Measurements from ENCODE around the gene ZNF205.
"Not testable (repeated sequence)": the region's sequence is repeated elsewhere in the genome, so short reads cannot be mapped to it uniquely, and the experiment has no call there.

The ZNF205 gene

DNA sequence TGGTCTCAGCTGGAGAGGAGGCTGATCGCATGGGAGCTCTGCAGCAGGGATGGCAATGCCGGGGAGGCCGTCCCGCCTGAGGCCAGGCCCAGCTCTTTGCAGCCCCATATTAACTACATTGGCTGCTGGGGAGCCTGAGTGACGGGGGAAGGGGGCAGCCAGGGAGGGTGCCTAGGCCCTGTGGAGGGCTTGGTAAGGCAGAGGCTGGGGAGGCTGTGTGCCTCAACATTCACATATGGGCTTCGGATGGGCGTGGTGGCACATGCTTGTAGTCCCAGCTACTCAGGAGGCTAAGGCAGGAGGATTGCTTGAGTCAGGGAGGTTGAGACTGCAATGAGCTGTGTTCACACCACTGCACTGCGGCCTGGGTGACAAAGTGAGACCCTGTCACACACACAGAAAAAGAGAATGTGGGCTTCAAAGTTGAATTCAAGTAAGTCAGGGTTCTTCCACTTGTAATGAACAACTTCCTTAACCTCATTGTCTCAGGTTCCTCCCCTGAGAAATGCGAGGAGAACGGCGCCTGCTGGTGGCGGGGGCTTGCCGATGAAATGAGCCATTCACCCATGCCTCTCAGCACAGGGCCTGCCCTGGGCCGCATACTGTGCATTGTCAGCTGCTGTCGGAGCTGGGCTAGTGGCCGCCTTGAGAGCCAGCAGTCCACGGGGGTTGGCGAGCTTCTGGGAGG lies 39.7 kb upstream of the ZNF205 start:
- H3K36me3 ChIP-seq (ENCODE audit: insufficient read depth, low read length); H3K4me2 ChIP-seq (ENCODE audit: low read length); H3K4me1 ChIP-seq (ENCODE audit: control insufficient read depth, insufficient read depth, low read length): not testable (repeated sequence)

DNA sequence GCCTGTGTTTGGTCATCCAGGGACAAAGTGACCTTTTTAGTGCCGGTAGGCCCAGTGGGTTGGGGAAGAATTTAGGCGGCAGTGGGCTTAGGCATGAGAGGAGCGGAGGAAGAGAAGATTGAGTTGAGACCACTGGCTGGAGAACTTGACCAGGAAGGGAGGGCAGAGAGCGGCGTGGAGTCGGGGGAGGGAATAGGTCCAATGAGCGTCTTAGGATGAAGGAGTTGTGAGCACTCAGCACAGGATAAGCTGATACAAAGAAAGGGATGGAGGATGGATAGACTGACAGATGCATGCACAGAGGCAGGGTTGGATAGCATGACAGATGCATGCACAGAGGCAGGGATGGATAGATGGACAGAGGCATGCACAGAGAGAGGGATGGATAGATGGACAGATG lies 38.9 kb upstream of the ZNF205 start:
- H3K4me1 ChIP-seq (ENCODE audit: control insufficient read depth, insufficient read depth, low read length): no peaks in the 10 kb centered on the region
- no peak overlapping the region for H3K4me3 ChIP-seq (ENCODE audit: low read length)
- H3K4me2 ChIP-seq (ENCODE audit: low read length): no peak overlapping the region
- H3K36me3 ChIP-seq (ENCODE audit: insufficient read depth, low read length): no peaks in the 10 kb centered on the region
- no peaks in the 10 kb centered on the region for H3K9me3 ChIP-seq (replicated peaks; ENCODE audit: low read length)
- H3K9ac ChIP-seq (ENCODE audit: low read depth, low read length): no peak overlapping the region
- H3K27me3 ChIP-seq (ENCODE audit: control insufficient read depth, insufficient read depth, low read length): peaks cover 41% of the 10 kb centered on the region

More for the DNA sequence above, 39.7 kb upstream of the ZNF205 start:
- not testable (repeated sequence) for H3K4me3 ChIP-seq (ENCODE audit: low read length); H3K9ac ChIP-seq (ENCODE audit: low read depth, low read length); H3K9me3 ChIP-seq (replicated peaks; ENCODE audit: low read length)
- H3K27me3 ChIP-seq (ENCODE audit: control insufficient read depth, insufficient read depth, low read length): peaks cover 40% of the 10 kb centered on the region

DNA sequence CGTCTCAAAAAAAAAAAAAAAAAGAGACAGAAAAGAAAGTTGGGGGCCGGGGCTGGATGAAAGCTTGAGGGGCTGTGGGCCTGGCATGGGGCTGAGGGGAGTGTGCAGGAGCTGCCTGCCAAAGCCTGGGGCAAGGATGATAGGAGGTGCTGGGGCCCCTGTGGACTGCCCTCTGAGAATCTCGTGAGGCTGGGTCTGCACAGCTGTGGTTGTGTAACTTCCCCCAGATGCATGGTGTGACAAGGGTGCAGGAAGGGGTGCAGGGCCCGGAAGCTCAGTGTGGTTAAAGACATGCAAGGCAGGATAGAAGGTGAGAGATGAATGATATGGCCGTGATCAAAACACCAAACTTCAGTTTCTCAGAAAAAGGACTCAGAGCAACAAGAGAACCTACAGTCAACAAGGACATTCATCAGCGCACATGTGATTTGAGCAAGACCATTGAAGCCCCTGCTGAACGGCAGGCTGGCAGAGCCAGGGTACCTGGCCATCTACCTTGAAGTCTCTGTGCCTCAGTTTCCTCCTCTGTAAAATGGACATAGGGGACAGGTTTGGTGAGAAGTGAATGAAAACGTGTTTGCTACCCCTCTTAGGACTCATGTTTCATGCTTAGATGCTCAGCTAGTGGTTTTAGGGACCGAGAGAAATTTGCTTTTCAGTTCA lies 37.4 kb upstream of the ZNF205 start:
- H3K4me3 ChIP-seq (ENCODE audit: low read length): no peak overlapping the region
- peaks cover 53% of the 10 kb centered on the region for H3K27me3 ChIP-seq (ENCODE audit: control insufficient read depth, insufficient read depth, low read length)
- no peaks in the 10 kb centered on the region for H3K9me3 ChIP-seq (replicated peaks; ENCODE audit: low read length)
- no peaks in the 10 kb centered on the region for H3K4me1 ChIP-seq (ENCODE audit: control insufficient read depth, insufficient read depth, low read length)
- no peaks in the 10 kb centered on the region for H3K36me3 ChIP-seq (ENCODE audit: insufficient read depth, low read length)
- no peak overlapping the region for H3K4me2 ChIP-seq (ENCODE audit: low read length)
- H3K9ac ChIP-seq (ENCODE audit: low read depth, low read length): no peak overlapping the region

DNA sequence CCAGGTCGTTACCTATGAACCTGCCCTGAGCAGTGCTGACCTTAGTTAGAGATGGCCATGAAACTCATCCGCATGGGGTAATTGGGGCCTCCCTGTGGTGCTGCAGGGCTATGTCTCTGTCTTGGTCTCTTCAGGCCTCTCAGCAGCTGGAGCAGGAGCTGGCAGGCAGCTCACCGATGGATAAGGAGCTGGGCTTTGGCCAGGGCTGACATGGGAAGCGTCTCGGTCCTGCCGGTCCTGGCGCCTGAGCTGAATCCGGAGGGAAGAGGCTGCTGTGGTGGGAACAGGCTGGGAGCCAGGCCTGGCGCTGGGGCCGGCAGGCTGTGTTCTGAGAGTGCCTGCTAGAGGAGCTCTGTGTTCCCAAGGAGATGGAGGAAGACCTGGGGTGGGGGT lies 36.9 kb upstream of the ZNF205 start:
- Histone ChIP-seq H3K4me1 (ENCODE audit: control insufficient read depth, insufficient read depth, low read length) (no peaks in the 10 kb centered on the region), H3K27me3 (ENCODE audit: control insufficient read depth, insufficient read depth, low read length) (peaks cover 56% of the 10 kb centered on the region), H3K4me2 (ENCODE audit: low read length) (no peak overlapping the region), H3K9me3 (replicated peaks; ENCODE audit: low read length) (no peaks in the 10 kb centered on the region), H3K36me3 (ENCODE audit: insufficient read depth, low read length) (no peaks in the 10 kb centered on the region), H3K4me3 (ENCODE audit: low read length) (no peak overlapping the region), H3K9ac (ENCODE audit: low read depth, low read length) (no peak overlapping the region)

DNA sequence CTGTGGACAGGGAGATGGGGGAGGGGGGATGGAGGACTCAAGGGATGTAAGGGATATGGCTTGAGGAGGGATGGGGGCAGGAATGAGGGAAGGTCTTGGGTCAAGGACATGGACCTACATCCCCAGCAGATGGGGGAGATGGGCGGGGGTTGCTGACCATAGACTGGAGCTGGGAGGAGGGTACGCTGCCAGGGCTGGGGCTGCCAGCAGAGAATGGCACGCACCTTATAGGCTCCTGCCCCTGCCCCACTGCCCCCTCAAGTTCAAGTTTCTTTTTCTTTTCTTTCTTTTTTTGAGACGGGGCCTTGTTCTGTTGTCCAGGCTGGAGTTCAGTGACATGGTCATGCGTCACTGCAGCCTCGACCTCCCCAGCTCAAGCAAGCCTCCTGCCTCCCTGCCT lies 36.4 kb upstream of the ZNF205 start:
- H3K4me3 ChIP-seq (ENCODE audit: low read length); H3K36me3 ChIP-seq (ENCODE audit: insufficient read depth, low read length); H3K9me3 ChIP-seq (replicated peaks; ENCODE audit: low read length); H3K4me1 ChIP-seq (ENCODE audit: control insufficient read depth, insufficient read depth, low read length); H3K9ac ChIP-seq (ENCODE audit: low read depth, low read length); H3K4me2 ChIP-seq (ENCODE audit: low read length): not testable (repeated sequence)
- peaks cover 60% of the 10 kb centered on the region for H3K27me3 ChIP-seq (ENCODE audit: control insufficient read depth, insufficient read depth, low read length)

DNA sequence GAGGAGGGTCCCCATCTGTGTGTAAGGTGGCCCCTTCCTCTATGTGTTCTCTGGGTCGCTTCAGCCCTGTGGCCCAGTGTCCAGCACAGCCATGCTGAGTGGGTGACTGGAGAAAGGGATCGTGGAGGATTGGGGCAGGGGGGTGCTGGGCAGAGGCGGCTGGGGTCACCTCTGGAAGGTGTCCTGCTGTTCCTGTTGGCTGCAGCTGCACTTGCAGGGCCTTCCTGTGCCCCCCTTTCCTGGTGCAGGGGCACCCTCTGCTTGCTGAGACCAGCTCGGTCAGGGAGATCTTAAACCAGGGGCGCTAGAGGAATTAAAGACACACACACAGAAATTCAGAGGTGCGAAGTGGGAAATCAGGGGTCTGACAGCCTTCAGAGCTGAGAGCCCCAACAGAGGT lies 35.8 kb upstream of the ZNF205 start:
- no peaks in the 10 kb centered on the region for H3K36me3 ChIP-seq (ENCODE audit: insufficient read depth, low read length)
- H3K9ac ChIP-seq (ENCODE audit: low read depth, low read length): no peak overlapping the region
- no peaks in the 10 kb centered on the region for H3K9me3 ChIP-seq (replicated peaks; ENCODE audit: low read length)
- H3K4me2 ChIP-seq (ENCODE audit: low read length): no peak overlapping the region
- H3K4me1 ChIP-seq (ENCODE audit: control insufficient read depth, insufficient read depth, low read length): no peaks in the 10 kb centered on the region
- no peak overlapping the region for H3K4me3 ChIP-seq (ENCODE audit: low read length)
- H3K27me3 ChIP-seq (ENCODE audit: control insufficient read depth, insufficient read depth, low read length): peaks cover 56% of the 10 kb centered on the region

DNA sequence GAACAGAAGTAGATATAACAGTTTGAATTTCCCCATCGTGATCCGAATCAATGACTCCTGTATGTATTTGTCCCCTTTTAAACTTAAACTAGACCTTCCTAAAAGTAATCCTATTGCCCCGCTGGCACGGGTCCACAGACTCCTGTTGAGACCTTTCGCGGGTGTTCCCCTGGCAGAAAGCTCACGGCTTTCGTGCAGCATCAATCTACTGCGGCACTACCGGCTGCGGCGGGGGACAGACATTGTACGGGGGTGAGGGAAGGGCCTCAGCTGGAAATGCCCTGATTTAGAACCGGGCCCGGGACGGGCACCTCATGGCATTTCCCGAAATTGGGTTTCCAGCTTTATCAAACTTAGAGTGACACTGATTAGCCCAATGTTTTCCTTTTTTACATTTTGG lies 32.4 kb upstream of the ZNF205 start:
- Histone ChIP-seq H3K9me3 (replicated peaks; ENCODE audit: low read length) (no peaks in the 10 kb centered on the region), H3K27me3 (ENCODE audit: control insufficient read depth, insufficient read depth, low read length) (peaks cover 46% of the 10 kb centered on the region), H3K4me2 (ENCODE audit: low read length) (no peak overlapping the region)

DNA sequence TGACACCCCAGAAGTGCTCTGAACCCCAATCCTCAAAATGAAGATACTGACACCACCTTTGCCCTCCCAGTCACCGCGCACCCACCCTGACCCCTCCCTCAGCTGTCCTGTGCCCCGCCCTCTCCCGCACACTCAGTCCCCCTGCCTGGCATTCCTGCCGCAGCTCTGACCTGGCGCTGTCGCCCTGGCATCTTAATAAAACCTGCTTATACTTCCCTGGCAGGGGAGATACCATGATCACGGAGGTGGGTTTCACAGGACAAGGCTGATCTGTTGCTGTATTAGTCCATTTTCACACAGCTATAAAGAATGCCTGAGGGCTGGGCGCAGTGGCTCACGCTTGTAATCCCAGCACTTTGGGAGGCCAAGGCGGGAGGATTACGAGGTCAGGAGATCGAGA lies 30.4 kb upstream of the ZNF205 start:
- H3K9me3 ChIP-seq (replicated peaks; ENCODE audit: low read length); H3K4me2 ChIP-seq (ENCODE audit: low read length); H3K36me3 ChIP-seq (ENCODE audit: insufficient read depth, low read length); H3K4me1 ChIP-seq (ENCODE audit: control insufficient read depth, insufficient read depth, low read length); H3K4me3 ChIP-seq (ENCODE audit: low read length); H3K9ac ChIP-seq (ENCODE audit: low read depth, low read length): not testable (repeated sequence)
- H3K27me3 ChIP-seq (ENCODE audit: control insufficient read depth, insufficient read depth, low read length): peaks cover 36% of the 10 kb centered on the region

More for the DNA sequence above, 32.4 kb upstream of the ZNF205 start:
- H3K9ac ChIP-seq (ENCODE audit: low read depth, low read length): no peak overlapping the region
- H3K36me3 ChIP-seq (ENCODE audit: insufficient read depth, low read length): no peaks in the 10 kb centered on the region
- H3K4me1 ChIP-seq (ENCODE audit: control insufficient read depth, insufficient read depth, low read length): no peaks in the 10 kb centered on the region
- no peak overlapping the region for H3K4me3 ChIP-seq (ENCODE audit: low read length)

DNA sequence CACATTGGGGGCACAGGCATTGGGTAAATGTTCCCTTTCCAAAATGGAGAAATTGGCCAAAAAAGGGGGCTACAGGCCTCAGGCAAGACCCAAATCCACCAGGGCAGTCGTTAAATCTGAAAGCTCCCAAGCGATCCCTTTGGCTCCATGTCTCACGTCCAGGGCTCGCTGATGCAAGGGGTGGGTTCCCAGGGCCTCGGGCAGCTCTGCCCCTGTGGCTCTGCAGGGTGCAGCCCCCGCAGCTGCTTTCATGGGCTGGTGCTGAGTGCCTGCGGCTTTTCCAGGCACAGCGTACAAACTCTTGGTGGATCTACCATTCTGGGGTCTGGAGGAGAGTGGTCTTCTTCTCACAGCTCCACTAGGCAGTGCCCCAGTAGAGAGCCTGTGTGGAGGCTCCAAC lies 29.0 kb upstream of the ZNF205 start:
- not testable (repeated sequence) for H3K4me2 ChIP-seq (ENCODE audit: low read length); H3K4me1 ChIP-seq (ENCODE audit: control insufficient read depth, insufficient read depth, low read length); H3K36me3 ChIP-seq (ENCODE audit: insufficient read depth, low read length); H3K9me3 ChIP-seq (replicated peaks; ENCODE audit: low read length); H3K9ac ChIP-seq (ENCODE audit: low read depth, low read length); H3K4me3 ChIP-seq (ENCODE audit: low read length)
- peaks cover 41% of the 10 kb centered on the region for H3K27me3 ChIP-seq (ENCODE audit: control insufficient read depth, insufficient read depth, low read length)

DNA sequence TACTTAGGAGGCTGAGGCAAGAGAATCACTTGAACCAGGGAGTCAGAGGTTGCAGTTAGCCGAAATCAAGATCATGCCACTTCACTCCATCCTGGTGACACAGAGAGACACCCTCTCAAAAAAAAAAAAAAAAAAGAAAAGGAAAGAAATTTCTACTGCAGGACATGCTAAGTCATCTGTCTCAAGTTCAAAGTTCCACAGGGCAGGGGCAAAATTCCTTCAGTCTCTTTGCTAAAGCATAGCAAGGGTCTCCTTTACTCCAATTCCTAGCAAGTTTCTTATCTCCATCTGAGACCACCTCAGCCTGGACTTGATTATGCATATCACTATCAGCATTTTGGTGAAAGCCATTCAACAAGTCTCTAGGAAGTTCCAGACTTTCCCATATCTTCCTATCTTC lies 27.9 kb upstream of the ZNF205 start:
- Histone ChIP-seq H3K36me3 (ENCODE audit: insufficient read depth, low read length) (no peaks in the 10 kb centered on the region), H3K4me3 (ENCODE audit: low read length) (no peak overlapping the region), H3K4me1 (ENCODE audit: control insufficient read depth, insufficient read depth, low read length) (no peaks in the 10 kb centered on the region), H3K4me2 (ENCODE audit: low read length) (no peak overlapping the region), H3K9me3 (replicated peaks; ENCODE audit: low read length) (no peaks in the 10 kb centered on the region), H3K9ac (ENCODE audit: low read depth, low read length) (no peak overlapping the region), H3K27me3 (ENCODE audit: control insufficient read depth, insufficient read depth, low read length) (peaks cover 42% of the 10 kb centered on the region)

DNA sequence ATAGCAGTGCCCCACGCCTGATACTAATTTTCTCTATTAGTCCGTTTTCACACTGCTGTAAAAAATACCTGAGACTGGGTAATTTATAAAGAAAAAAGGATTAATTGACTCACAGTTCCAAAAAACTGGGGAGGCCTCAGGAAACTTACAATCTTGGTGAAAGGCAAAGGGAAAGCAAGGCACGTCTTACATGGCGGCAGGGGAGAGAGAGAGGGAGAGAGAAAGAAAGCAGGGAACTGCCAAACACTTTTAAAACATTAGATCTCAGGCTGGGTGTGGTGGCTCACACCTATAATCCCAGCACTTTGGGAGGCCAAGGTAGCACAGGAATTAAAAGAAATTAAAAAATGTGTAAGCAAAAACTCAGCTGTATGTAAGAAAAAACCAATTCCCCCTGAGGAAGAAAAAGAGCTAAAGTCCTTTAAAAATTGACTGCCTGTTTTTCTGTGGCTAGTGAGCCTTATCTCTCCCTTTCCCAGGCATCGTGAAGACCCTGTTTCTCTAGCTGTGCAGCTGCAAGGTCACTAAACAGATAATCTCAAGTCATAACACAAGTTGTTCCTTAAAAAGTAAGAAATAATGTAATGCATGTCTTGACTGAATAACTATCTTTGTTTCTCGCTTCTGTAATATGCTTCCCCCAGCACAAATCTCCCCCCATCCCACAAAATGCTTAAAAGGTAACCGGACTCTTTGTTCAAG lies 27.3 kb upstream of the ZNF205 start:
- no peak overlapping the region for H3K4me2 ChIP-seq (ENCODE audit: low read length)
- no peaks in the 10 kb centered on the region for H3K9me3 ChIP-seq (replicated peaks; ENCODE audit: low read length)
- H3K4me3 ChIP-seq (ENCODE audit: low read length): no peak overlapping the region
- no peaks in the 10 kb centered on the region for H3K36me3 ChIP-seq (ENCODE audit: insufficient read depth, low read length)
- H3K9ac ChIP-seq (ENCODE audit: low read depth, low read length): no peak overlapping the region
- H3K27me3 ChIP-seq (ENCODE audit: control insufficient read depth, insufficient read depth, low read length): peaks cover 36% of the 10 kb centered on the region
- H3K4me1 ChIP-seq (ENCODE audit: control insufficient read depth, insufficient read depth, low read length): no peaks in the 10 kb centered on the region

All from skeletal muscle satellite cell (primary cell).